Activated B cell treated with CpG ODN at 0.5 μM for 24 hours (primary cell): ENCODE results near the gene DKK3. TPM values are rescaled to one million over a fixed set of nuclear protein-coding genes. Genes with fewer than 3 reads are reported as not detected.

ENCODE experiments used
- ATAC-seq: fragments of 200-7000 bp; cut with Tn5 transposase; one replicate; pipeline ENCODE4 v1.10.0; 2021; ENCODE audit warnings: low read depth, mild to moderate bottlenecking, moderate library complexity
- CTCF ChIA-PET: fragments of 350-600 bp; sonication (Branson Sonifier 250); formaldehyde crosslinking; loops from one replicate; lab custom pipeline; 2021; ENCODE audit warnings: antibody characterized with exemption; lab: Charles Lee
- POLR2A ChIA-PET: fragments of 350-600 bp; sonication (Branson Sonifier 250); formaldehyde crosslinking; loops from one replicate; lab custom pipeline; 2021; ENCODE audit warnings: antibody characterized with exemption; lab: Charles Lee
- DNase-seq: peaks from one replicate; pipeline ENCODE4 v3.0.0; 2022
- H3K27ac Mint-ChIP-seq: one replicate; pipeline ENCODE4 v1.8.0; 2020; ENCODE audit warnings: mixed read lengths
- H3K27me3 Mint-ChIP-seq: one replicate; pipeline ENCODE4 v1.8.0; 2021; ENCODE audit warnings: mixed read lengths
- H3K36me3 Mint-ChIP-seq: one replicate; pipeline ENCODE4 v1.8.0; 2021; ENCODE audit warnings: low read depth, mixed read lengths
- H3K4me1 Mint-ChIP-seq: one replicate; pipeline ENCODE4 v1.8.0; 2021; ENCODE audit warnings: mixed read lengths
- H3K4me3 Mint-ChIP-seq: one replicate; pipeline ENCODE4 v1.8.0; 2020; ENCODE audit warnings: mild to moderate bottlenecking, mixed read lengths
- H3K9me3 Mint-ChIP-seq: one replicate; pipeline ENCODE4 v1.8.0; 2020; ENCODE audit warnings: mixed read lengths
- CTCF ChIP-seq: fragments of 200-600 bp; IDR thresholded peaks from one replicate; pipeline ENCODE4 v1.8.0; 2022; ENCODE audit warnings: antibody characterized with exemption, mild to moderate bottlenecking
- intact Hi-C: fragments of 100-400 bp; cut with micrococcal nuclease; formaldehyde crosslinking; loops from one replicate; pipeline ENCODE4 v1.15.1; 2024
- total RNA-seq: library from RNA; stranded (reverse); gene quantifications from 2 replicates; pipeline ENCODE4 v1.2.3, GENCODE V29; 2022

DKK3 gene
- total RNA-seq, 1 donor from 2014 or later, result not detected

DNA sequence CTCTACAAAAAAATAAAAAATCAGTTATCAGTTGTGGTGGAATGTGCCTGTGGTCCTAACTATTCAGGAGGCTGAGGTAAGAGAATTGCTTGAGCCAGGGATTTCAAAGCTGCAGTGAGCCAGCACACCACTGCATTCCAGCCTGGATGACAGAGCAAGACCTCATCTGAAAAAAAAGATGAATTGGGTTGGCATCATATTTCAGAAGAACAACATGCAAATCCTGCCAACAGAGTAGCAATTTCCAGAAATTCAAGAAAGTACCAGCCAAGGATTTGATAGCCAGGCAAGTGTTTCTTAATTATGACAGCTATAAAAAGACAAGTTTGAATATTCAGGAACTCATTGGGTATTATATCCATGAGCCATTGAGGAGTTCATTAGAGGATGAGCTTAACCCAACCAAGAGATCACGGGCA is 91.4 kb downstream of the DKK3 start:
- intact Hi-C loops, result no loop called here
- Mint-ChIP-seq H3K4me3 (no peak overlapping the region), H3K36me3 (peaks cover 28% of the 10 kb centered on the region), H3K9me3 (no peaks in the 10 kb centered on the region), H3K4me1 (no peaks in the 10 kb centered on the region), H3K27ac (no peak overlapping the region), H3K27me3 (no peaks in the 10 kb centered on the region)
- ChIA-PET POLR2A (no interaction called here), CTCF (no interaction called here)
- ATAC-seq, result no peak
- no peak for TF ChIP-seq CTCF
- DNase-seq, result no peak

GRCh38 chr11:11915625-11916024 is 92.8 kb downstream of the DKK3 start:
- Mint-ChIP-seq H3K36me3 (peaks cover 37% of the 10 kb centered on the region), H3K27me3 (no peaks in the 10 kb centered on the region), H3K4me3 (no peak overlapping the region), H3K4me1 (no peaks in the 10 kb centered on the region), H3K9me3 (no peaks in the 10 kb centered on the region), H3K27ac (no peak overlapping the region)
- ChIA-PET CTCF (no interaction called here), POLR2A (no interaction called here)
- no peak for TF ChIP-seq CTCF
- DNase-seq, result no peak
- intact Hi-C loops, result no loop called here
- ATAC-seq, result no peak

DNA sequence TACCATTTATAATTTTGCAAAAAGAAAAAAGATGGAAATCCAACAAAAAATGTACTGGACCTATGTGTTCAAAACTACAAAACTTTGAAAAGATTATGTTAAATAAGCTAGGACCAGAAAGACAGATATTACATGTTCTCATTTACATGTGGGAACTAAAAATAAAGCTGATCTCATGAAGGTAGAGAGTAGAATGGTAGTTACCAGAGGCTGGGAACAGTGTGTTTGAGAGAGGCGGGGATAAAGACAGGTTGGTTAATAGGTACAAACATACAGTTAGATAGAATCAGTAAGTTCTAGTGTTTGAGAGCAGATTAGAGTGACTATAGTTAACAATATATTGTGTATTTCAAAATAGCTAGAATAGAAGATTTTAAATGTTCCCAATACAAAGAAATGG is 95.0 kb downstream of the DKK3 start:
- POLR2A ChIA-PET, result no interaction called here
- Mint-ChIP-seq H3K36me3 (peaks cover 46% of the 10 kb centered on the region), H3K9me3 (no peaks in the 10 kb centered on the region), H3K27ac (no peak overlapping the region), H3K4me1 (no peaks in the 10 kb centered on the region), H3K27me3 (no peaks in the 10 kb centered on the region), H3K4me3 (no peak overlapping the region)
- intact Hi-C loops, result no loop called here
- DNase-seq, result no peak
- CTCF ChIA-PET, result no interaction called here
- ATAC-seq, result no peak
- TF ChIP-seq CTCF, result no peak

Other genes with a start within 250 kb of the DKK3 start
- 48.5 and 50.3 TPM in 2 replicates for gene USP47, start 166.7 kb downstream of the DKK3 start, total RNA-seq
- 0.27 and 0.64 TPM in 2 replicates for gene MICAL2, start 102.0 kb upstream of the DKK3 start, total RNA-seq